ENCODE data around the gene TULP3. TPM values are rescaled to one million over a fixed set of nuclear protein-coding genes. Genes with fewer than 3 reads are reported as not detected.

The TULP3 gene
- total RNA-seq, 1 donor from 2014 or later, result 30.4 TPM

- TF ChIP-seq POLR2AphosphoS5 (IDR thresholded peaks at IDR 0.05; ENCODE audit: insufficient read depth in 1 of 2, low read depth in 1 of 2) (no peak), POLR2A (IDR thresholded peaks at IDR 0.05) (no peak), CTCF (IDR thresholded peaks at IDR 0.05) (no peak)
- no peak overlapping the region for H3K27ac ChIP-seq
- no peak overlapping the region for H3K4me3 ChIP-seq
- no peaks in the 10 kb centered on the region for H3K9me3 ChIP-seq
- DNase-seq (ENCODE audit: extremely low spot score in 2 of 2), result no peak
- no peaks in the 10 kb centered on the region for H3K27me3 ChIP-seq
- intact Hi-C loops (cut with DNase I), result no loop called here
- no peaks in the 10 kb centered on the region for H3K36me3 ChIP-seq
- no peaks in the 10 kb centered on the region for H3K4me1 ChIP-seq
Measured at GRCh38 chr12:2851931-2852330, 38.8 kb upstream of the TULP3 start.

- Histone ChIP-seq H3K4me3 (no peak overlapping the region), H3K9me3 (no peaks in the 10 kb centered on the region), H3K4me1 (no peaks in the 10 kb centered on the region), H3K27ac (no peak overlapping the region), H3K27me3 (no peaks in the 10 kb centered on the region), H3K36me3 (no peaks in the 10 kb centered on the region)
- intact Hi-C loops (cut with DNase I), result no loop called here
- no peak for TF ChIP-seq POLR2AphosphoS5 (IDR thresholded peaks at IDR 0.05; ENCODE audit: insufficient read depth in 1 of 2, low read depth in 1 of 2)
- TF ChIP-seq POLR2A (IDR thresholded peaks at IDR 0.05), result no peak
- TF ChIP-seq CTCF (IDR thresholded peaks at IDR 0.05), result peak; percentile 27 to 79 (median 72)
- no peak for DNase-seq (ENCODE audit: extremely low spot score in 2 of 2)
Measured at GRCh38 chr12:2853626-2854025, 37.1 kb upstream of the TULP3 start.

GRCh38 chr12:2854669-2855453 is 35.8 kb upstream of the TULP3 start:
- no peak for TF ChIP-seq CTCF (IDR thresholded peaks at IDR 0.05)
- no peak for TF ChIP-seq POLR2AphosphoS5 (IDR thresholded peaks at IDR 0.05; ENCODE audit: insufficient read depth in 1 of 2, low read depth in 1 of 2)
- no peak for TF ChIP-seq POLR2A (IDR thresholded peaks at IDR 0.05)
- Histone ChIP-seq H3K9me3 (no peaks in the 10 kb centered on the region), H3K36me3 (no peaks in the 10 kb centered on the region), H3K4me3 (no peak overlapping the region), H3K27ac (no peak overlapping the region), H3K4me1 (no peaks in the 10 kb centered on the region), H3K27me3 (no peaks in the 10 kb centered on the region)
- intact Hi-C loops (cut with DNase I), result no loop called here
- DNase-seq (ENCODE audit: extremely low spot score in 2 of 2), result no peak

GRCh38 chr12:2855546-2855945 is 35.1 kb upstream of the TULP3 start:
- no peak for TF ChIP-seq POLR2AphosphoS5 (IDR thresholded peaks at IDR 0.05; ENCODE audit: insufficient read depth in 1 of 2, low read depth in 1 of 2)
- TF ChIP-seq POLR2A (IDR thresholded peaks at IDR 0.05), result no peak
- TF ChIP-seq CTCF (IDR thresholded peaks at IDR 0.05), result no peak
- H3K9me3 ChIP-seq, result no peaks in the 10 kb centered on the region
- DNase-seq (ENCODE audit: extremely low spot score in 2 of 2), result no peak
- no peaks in the 10 kb centered on the region for H3K27me3 ChIP-seq
- no peaks in the 10 kb centered on the region for H3K36me3 ChIP-seq
- intact Hi-C loops (cut with DNase I), result no loop called here
- H3K27ac ChIP-seq, result no peak overlapping the region
- H3K4me3 ChIP-seq, result no peak overlapping the region
- no peaks in the 10 kb centered on the region for H3K4me1 ChIP-seq

- Histone ChIP-seq H3K36me3 (no peaks in the 10 kb centered on the region), H3K27me3 (no peaks in the 10 kb centered on the region), H3K27ac (no peak overlapping the region), H3K9me3 (no peaks in the 10 kb centered on the region), H3K4me1 (no peaks in the 10 kb centered on the region), H3K4me3 (no peak overlapping the region)
- TF ChIP-seq POLR2A (IDR thresholded peaks at IDR 0.05), result no peak
- TF ChIP-seq POLR2AphosphoS5 (IDR thresholded peaks at IDR 0.05; ENCODE audit: insufficient read depth in 1 of 2, low read depth in 1 of 2), result no peak
- TF ChIP-seq CTCF (IDR thresholded peaks at IDR 0.05), result no peak
- DNase-seq (ENCODE audit: extremely low spot score in 2 of 2), result no peak
- intact Hi-C loops (cut with DNase I), result no loop called here
Measured at GRCh38 chr12:2856051-2856450, 34.6 kb upstream of the TULP3 start.

Data from vagina (tissue), 2 donors.